NCI-H2227 treated with DMSO at 0.1 percent for 48 hours (cell line): ENCODE measurements around the gene MGME1.
"Not testable (repeated sequence)": the region's sequence is repeated elsewhere in the genome, so short reads cannot be mapped to it uniquely, and the experiment has no call there.

Experiments used
- DNase-seq: peaks from one replicate; lab custom pipeline; 2025; lab: John Stamatoyannopoulos, UW

Gene MGME1

DNA sequence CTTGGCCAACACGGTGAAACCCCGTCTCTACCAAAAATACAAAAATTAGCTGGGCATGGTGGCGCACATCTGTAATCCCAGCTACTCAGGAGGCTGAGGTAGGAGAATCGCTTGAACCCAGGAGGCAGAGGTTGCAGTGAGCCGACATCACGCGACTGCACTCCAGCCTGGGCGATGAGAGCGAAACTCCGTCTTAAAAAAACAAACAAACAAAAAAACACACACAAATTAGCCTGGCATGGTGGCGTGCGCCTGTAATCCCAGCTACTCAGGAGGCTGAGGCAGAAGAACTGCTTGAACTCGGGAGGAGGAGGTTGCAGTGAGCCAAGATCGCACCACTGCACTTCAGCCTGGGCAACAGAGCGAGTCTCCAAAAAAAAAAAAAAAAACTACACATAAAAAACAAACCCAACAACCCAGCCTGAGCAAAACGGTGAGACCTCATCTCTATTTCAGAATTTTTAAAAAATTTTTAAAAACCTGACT, 8.4 kb upstream of the MGME1 start:
- not testable (repeated sequence) for DNase-seq

DNA sequence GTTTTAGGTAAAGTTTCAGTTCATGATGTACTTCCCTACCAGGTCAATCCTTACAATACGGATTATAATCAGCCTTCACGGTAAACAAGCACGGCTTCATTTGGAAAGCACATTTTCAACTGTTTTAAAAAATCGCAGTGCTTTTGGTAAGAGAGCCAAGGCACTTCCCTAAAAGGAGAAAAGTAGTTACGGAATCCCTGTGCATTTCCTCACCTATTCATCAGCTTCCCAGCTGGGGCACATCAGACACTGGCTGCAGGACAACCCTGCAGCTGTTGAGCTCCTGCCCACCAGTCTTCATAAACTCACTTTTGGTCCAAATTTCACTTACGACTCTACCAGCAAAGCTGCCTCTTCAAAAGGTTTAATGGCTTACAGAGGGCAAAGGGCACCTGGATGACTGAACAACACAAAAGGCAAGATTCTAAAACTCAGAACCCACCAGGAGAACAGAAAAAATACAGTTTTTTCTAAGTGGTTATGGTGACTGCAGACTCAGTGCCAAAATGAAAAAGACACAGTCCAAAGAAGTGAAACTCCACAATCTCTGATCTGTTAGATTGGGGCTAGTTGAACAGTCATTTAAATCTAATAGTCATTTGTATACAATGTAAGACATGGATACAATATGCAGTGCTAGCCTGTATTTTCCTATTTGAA, 7.8 kb upstream of the MGME1 start:
- no peak for DNase-seq

DNA sequence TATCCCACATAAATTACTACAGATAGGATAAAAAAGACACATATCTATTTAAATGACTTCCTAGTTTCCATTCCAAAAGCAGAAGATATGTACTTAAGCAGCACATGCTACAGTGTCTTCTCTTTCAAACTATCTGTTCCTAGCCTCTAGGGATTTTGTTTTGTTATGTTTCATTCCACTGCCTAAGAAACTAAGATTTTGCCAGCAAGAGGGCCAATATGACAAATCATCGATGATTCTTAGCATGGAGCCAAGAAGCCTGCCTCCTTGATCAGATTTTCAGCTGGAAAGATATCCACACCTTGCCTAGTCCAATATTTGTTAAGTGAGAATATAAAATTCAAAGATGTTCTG, 7.3 kb upstream of the MGME1 start:
- no peak for DNase-seq

DNA sequence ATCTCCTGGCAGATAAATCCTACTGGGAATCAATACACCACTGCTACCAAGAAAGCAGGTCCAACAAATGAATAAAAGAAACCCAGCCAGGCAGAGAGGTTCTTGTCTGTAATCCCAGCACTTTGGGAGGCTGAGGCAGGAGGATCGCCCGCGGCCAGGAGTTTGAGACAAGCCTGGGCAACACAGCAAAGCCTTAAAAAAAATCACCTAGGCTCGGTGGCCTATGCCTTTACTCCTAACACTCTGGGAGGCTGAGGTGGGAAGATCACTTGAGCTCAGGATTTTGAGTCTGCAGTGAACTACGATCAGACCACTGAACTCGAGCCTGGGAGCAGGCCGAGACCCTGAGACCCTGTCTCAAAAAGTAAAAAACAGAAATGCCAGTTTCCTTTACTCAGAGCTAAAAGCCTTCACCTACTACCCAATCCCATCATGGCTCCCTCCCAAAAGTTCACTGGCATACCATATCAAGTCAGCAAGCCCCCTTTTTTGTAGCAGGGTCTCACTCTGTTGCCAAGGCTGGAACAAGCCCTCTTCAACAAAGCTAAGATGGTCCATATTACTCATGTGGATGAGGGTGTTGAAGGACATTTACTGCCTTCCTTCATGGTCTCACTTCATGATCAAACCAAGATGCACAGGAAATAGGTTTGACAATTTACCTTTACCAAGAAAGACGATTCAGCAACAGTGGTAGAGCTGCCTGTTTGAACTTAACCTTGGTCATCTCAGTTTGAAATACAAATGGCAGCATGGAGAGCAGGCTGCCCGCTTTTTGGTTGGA, 5.5 kb upstream of the MGME1 start:
- no peak for DNase-seq

DNA sequence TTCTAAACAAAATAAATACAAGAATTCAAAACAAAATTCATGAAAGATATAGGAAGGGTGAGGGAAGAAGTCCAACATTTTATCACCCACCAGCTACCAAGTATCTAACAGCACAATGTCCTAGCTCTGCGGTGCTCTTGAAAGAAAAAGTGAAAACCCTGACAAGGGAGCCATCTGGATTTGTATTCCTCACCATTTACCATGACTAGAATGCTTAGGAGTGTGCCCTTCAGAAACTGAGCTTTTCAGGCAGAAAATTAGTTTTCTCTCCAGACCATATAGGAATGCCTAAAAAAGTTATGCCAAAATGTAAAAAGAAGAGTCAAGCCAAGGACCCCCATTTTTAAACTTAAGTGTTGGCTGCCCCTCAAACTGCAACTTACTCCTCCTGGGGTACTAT, 4.7 kb upstream of the MGME1 start:
- no peak for DNase-seq

DNA sequence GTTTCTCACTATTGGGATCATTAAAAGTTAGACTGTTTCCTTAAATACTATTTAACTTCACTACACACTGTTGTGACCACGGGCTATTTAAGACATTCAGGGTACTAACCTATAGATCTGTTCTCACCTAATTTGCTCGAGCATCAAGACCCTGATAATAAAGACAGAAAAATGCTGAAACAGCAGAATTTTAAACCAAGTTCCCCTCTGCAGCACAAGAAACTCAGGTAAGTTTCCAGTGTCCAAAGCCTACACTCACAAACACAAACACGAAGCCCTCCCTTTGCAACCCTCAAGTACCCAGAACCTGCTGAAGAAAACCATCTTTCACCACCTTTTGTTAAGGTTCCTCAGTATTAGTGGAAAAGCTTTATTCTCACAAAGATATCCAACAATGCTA, 4.2 kb upstream of the MGME1 start:
- DNase-seq = no peak

DNA sequence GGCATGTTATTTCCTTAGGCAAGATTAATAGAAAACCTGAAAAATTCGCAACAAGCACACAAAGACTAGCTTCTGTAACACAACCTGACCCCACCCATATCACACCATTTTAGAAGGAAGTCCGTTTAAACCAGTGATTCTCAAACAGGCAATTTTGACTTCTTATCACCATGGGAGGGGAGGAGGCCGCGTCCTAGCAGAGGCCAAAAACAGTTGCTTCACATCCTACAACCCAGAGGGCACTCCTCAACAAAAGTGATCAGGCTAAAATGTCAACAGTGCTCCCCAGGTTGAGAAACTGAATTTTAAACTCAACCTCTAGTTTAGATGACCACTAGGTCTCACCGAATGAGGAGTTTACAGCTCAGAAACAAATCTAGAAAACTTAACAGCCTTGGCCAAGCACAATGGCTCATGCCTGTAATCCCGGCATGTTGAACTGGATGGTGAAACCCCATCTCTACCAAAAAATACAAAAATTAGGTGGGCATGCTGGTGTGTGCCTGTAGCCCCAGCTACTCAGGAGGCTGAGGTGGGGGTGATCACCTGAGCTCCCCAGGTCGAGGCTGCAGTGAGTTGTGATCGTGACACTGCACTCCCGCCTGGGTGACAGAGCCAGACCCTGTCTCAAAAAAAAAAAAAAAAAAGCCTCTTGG, 3.6 kb upstream of the MGME1 start:
- DNase-seq = no peak

DNA sequence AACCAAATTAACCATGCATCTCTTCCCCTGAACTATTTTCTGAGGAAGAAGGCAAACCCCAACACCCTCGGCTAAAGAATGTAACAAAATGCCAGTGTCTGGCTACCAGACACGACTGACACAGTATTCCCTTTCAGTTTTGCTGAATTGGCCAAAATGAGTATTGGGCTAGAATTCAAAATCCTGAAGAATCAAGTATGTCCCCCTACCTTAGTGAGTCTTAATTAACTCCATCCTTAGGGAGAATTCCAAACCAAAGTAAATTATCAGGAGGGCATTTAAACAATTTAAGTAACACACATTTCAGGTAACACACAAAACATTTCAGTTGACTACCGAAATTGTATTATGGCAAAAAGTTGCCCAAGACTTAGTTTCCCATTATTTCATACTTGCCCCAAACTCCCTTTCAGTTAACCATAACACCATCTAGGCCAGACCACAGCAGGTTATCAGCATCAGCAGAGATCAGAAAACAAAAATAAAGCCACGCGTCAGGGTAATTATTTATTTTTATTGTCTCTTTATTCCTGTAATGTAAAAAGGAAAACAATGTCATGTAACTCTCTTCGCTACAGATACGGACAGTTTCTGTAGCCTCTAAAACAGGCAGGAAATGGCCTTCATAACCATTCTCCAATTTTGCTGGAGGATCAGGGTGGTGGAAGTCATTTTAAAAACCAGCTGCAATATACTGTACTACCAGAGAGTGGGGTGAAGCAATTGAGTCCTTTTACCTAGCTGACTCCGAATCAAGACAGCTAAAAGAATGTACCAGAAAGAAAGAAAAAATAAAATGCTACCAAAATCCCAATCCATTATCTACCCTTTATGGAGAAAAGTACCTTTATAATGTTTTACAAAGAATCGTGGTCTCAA, 2.1 kb upstream of the MGME1 start:
- DNase-seq = no peak

DNA sequence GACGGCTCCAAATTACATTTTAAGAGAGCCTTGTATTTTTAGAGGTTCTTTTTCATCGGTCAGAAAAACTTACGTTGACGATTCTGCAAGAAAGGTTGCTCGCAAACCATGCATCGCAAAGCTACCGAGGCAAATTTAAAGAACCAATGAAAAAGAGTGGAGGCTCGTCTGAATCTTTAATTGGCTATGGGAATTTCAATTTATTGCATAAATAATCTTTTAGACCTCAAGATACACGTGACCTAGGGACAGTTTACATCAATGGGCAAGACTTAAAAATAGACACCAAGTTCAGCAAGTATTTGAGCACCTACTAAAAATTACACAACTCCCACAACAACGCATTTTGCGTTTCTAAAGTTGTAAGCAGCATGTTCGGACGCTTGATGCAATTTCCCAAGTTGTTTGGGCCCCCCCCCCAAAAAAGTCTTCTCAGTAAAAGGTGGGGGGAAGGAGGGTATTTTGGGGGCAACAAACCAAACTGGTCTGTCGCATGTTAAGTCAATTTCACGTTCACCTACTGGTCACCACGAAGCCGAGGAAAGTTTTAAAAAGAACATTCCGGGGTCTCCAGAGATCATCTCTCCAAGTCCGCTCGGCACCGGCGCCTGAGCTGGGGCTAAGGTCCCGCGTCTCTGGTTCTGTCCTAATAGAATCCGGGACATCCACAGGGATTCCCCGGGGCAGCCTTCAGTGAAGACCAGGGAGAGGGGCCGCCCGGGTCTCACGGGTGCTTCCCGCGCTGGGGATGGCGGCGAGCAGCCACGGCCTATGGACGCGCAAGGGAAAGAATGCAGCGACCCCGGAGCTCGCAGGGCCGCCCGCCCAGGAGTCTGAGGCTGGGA, 1.1 kb upstream of the MGME1 start:
- DNase-seq = peak; percentile 30

DNA sequence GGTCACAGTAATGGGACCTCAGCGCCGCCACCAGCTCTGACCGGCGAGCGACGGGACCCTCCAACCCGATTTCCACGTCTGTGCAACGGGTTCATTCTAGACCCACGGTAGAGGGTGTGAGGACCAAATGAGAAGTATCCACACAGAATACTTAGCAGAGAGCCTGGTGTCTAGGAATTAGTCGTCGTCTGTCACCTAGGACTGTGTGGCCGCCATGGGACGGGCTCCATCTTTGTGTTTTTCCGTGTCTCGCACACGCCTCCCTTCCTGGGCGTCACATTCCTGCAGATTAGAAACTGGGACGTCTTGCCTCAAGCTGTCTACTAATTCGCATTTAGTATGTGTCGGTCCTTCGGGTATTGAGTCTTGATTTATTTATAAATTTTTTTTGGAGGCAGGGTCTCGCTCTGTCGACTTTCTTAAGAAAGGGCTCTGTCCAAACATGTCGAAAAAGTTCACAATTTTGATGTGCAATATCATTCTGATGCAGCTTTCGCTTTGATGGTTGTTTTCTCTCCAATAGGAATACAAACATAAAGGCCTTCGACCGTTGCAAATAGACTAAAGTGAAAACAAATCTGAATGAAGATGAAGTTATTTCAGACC, 563 bp downstream of the MGME1 start:
- DNase-seq = no peak

DNA sequence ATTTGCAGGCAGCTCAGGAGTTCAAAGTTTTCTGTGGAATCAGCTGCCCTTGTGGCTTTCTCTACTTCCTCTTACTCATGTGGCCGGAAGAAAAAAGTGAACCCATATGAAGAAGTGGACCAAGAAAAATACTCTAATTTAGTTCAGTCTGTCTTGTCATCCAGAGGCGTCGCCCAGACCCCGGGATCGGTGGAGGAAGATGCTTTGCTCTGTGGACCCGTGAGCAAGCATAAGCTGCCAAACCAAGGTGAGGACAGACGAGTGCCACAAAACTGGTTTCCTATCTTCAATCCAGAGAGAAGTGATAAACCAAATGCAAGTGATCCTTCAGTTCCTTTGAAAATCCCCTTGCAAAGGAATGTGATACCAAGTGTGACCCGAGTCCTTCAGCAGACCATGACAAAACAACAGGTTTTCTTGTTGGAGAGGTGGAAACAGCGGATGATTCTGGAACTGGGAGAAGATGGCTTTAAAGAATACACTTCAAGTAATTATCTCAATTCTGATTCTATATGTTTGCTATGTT, 1.1 kb downstream of the MGME1 start:
- DNase-seq = no peak

DNA sequence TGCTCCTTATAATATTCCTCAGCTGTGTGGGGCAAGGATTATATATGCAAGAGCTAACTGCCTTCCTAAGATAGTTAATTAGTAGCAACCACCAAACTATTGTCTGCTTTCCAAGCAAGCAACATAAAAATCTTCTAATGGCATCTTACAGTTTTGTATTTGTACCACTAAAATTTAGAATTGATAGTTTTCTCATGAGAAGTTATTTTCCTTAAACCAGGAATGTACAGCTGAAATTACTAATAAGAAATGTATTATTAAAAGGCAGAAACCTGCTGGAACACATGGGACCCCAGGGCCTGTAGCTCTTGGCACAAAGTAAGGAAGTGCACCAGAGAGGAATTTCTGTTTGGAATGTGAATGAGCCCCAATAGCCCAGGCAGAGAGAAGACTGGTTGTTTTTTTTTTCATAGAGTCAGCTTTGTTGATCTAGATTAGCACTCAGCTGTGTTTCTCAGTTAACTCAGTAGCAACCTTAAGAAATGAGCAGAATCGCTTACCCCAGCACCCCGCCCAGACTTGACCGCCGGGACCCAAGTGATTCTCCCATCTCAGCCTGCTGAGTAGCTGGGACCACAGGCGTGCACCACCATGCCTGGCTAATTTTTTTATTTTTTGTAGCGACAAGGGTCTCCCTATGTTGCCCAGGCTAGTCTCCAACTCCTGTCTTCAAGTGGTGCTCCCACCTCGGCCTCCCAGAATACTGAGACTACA, 2.6 kb downstream of the MGME1 start:
- peak; percentile 7 for DNase-seq

DNA sequence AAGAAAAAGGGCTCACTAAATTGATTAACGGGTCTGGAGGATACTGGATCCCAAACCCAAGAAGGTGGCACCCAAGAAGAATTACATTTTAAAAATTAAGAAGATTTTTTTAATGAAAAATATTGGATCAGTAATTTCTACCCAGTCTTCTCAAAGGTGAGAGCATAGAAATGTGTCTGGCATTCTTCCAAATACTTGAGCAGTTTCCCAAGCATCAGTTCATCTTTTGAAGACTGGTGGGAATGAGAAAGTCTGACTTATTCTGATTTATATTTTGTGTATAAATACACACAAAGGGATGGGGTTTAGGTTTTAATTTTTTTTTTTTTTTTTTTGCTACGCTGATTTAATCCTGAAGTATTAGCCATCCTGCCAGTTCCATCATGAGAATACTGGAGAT, 3.3 kb downstream of the MGME1 start:
- DNase-seq = no peak

DNA sequence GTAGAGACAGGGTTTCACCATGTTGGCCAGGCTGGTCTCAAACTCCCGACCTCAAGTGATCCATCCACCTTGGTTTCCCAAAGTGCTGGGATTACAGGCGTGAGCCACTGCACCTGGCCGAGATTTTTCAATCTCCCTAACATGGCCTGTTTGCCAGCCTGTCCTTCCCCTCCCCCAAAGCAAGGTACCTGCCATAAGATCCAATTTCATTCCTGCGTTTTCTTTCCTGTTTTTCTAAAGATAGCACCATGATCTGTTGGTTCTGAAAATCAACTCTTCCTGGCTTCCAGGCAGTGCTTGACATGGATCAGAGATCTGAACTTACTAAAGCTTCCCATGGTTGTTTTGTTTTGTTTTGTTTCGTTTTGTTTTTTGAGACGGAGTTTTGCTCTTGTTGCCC, 7.5 kb downstream of the MGME1 start:
- DNase-seq = no peak

DNA sequence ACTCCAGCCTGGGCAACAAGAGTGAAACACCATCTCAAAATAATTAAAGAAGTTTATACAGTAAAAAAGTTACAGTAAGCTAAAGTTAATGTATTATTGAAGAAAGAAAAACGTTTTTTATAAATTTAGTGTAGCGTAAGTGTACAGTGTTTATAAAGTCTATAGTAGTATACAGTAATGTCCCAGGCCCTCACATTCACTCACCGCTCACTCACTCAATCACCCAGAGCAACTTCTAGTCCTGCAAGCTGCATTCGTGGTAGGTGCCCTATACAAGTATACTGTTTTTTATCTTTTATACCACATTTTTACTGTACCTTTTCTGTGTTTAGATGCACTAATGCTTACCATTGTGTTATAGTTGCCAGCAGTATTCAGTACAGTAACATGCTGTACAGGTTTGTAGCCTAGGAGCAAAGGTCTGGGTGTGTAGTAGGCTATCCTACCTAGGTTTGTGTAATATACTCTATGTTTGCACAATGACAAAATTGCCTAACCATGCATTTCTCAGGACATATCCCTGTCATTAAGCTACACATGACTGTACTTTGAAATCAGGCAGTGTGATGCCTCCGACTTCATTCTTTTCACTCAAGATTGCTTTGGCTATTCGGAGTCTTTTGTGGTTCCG, 16.7 kb downstream of the MGME1 start:
- no peak for DNase-seq

DNA sequence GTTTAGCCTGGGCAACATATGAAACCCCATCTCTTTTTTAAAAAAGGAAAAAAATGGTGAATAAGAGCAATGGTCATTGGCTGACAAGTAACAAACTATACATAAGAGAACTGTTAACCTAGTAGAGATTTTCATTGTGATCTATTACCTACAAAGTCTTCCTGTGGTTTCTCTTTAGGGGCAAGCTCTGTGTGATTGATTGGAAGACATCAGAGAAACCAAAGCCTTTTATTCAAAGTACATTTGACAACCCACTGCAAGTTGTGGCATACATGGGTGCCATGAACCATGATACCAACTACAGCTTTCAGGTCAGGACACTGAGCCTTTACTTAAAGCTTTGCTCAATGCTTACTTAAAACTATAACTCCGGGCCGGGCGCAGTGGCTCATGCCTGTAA, 19.2 kb downstream of the MGME1 start:
- DNase-seq = no peak

DNA sequence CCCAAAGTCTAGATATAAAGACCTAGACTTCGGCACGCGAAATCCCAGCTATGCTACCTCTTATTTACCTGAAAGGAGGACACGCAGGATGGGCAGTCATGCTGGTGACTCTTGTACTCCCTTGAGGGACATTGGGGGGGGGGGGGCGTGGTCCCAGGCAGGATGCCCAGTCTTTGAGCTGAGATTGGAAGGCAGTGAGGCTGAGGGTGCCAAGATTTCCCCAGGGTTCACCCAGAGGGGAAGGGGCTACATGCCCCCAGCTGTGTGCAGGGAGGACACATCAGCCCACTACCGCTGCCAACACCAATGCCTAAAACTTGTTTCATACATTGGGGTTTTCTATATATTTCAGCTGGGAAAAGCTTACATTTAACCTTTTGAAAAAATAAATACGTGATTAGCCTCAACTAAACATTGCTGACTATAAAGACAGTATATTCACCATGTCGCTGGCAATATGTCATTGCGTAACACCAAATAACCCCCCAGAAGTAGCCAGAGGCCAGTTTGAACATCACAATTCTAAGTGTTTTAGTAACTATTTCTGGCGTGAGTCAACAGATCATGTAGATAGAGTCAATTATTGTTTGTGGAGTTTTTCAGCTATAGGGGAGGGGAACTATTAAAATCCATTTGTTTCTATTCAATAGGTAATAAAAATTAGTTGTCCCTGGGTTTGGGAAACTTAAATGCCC, 21.6 kb downstream of the MGME1 start:
- DNase-seq = no peak

DNA sequence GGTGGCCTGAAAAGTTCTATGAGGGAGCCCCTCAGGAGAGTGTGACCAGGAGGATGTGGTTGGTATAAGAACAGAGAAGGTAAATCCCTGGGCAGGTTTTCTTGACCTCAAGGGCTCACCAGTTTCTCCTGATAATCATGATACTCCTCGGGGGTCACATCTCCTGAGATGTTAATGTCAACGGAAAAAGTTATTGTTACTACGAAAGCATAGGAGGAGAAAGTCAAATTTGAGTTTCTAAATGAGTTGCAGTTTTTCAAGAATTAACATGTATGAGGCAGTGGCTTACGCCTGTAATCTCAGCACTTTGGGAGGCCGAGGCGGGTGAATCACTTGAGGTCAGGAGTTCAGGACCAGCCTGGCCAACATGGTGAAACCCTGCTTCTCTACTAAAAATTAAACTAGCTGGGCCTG, 23.4 kb downstream of the MGME1 start:
- DNase-seq = no peak
